ENCODE results near the gene GPR107. TPM values are rescaled to one million over a fixed set of nuclear protein-coding genes. Genes with fewer than 3 reads are reported as not detected.

The GPR107 gene
- total and polyA plus RNA-seq, 2 experiments from 2014 or later = 8.0 to 18.9 TPM

GRCh38 chr9:130107234-130107861, 53.6 kb downstream of the GPR107 start:
- peaks cover 15% of the 10 kb centered on the region; the same call in 1 of the 2 replicates for H3K36me3 ChIP-seq (ENCODE audit: low read depth)
- in situ Hi-C loops (cut with MboI) = loop anchor here (25.0 kb wide), 1 partner anchor 580 kb away; the partner anchor contains the start of gene EXOSC2
- peak; percentile 89 for DNase-seq

DNA sequence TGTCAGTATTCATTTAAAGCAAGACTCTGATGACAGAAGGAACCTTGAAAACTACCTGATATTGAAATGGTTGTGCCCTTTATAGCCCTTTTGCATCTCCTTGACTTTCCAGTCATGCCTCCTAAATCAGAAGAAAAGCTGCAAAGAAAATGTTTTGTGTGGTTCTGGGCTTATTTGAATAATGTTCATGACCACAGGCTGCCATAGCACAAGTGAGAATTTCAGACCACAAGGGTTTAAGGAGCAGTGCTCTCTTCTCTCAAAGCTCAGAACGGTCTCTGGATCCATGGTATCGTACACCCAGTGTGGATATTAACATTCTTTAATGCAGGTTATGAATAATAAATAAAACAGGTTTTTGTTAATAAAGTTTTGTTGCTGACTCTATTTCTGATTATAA, 54.2 kb downstream of the GPR107 start:
- Histone ChIP-seq H3K4me1 (ENCODE audit: insufficient read depth) (peaks cover 17% of the 10 kb centered on the region), H3K9ac (peak overlapping the region; percentile 54; the same call in 1 of the 2 replicates), H4K20me1 (ENCODE audit: insufficient read depth) (no peaks in the 10 kb centered on the region), H3K4me3 (no peak overlapping the region), H3K27ac (peak overlapping the region; percentile 76), H3K9me2 (ENCODE audit: insufficient read depth) (no peaks in the 10 kb centered on the region), H3K27me3 (replicated peaks; ENCODE audit: insufficient read depth) (no peaks in the 10 kb centered on the region), H3K4me2 (ENCODE audit: unreplicated experiment) (no peak overlapping the region), H2AFZ (no peak overlapping the region), H3K79me2 (ENCODE audit: insufficient read depth) (no peaks in the 10 kb centered on the region), H3K9me3 (ENCODE audit: low read depth) (no peaks in the 10 kb centered on the region), H3F3A (ENCODE audit: insufficient read depth) (peaks cover 31% of the 10 kb centered on the region), H3K36me3 (ENCODE audit: low read depth) (peaks cover 9% of the 10 kb centered on the region; the same call in 1 of the 2 replicates)
- 95 to 98% methylated on average over 2 of the region's 2 CpGs for WGBS, 2 experiments (ENCODE audit: low coverage in 1 of 2, low lambda C conversion rate in 2 of 2, missing lambda C conversion rate in 2 of 2)
- no peak for DNase-seq
- in situ Hi-C loops (cut with MboI) = loop anchor here (25.0 kb wide), 1 partner anchor 579 kb away; the partner anchor contains the start of gene EXOSC2
- TF ChIP-seq EZH2 (IDR thresholded peaks at IDR 0.05; ENCODE audit: insufficient read depth, poor library complexity, severe bottlenecking) (no peak), EZH2phosphoT487 (IDR thresholded peaks at IDR 0.05; ENCODE audit: insufficient read depth, low read depth) (no peak)

More at GRCh38 chr9:130107234-130107861, 53.6 kb downstream of the GPR107 start:
- peak overlapping the region; percentile 54 for H3K9ac ChIP-seq
- no peaks in the 10 kb centered on the region for H4K20me1 ChIP-seq (ENCODE audit: insufficient read depth)
- H3K4me2 ChIP-seq (ENCODE audit: unreplicated experiment) = no peak overlapping the region
- H3K27ac ChIP-seq = peak overlapping the region; percentile 76
- TF ChIP-seq EZH2 (IDR thresholded peaks at IDR 0.05; ENCODE audit: insufficient read depth, poor library complexity, severe bottlenecking) = no peak
- H3K27me3 ChIP-seq (replicated peaks; ENCODE audit: insufficient read depth) = no peaks in the 10 kb centered on the region
- H3K4me3 ChIP-seq = no peak overlapping the region
- no peaks in the 10 kb centered on the region for H3K79me2 ChIP-seq (ENCODE audit: insufficient read depth)
- 4 to 5% methylated on average over 10 of the region's 10 CpGs for WGBS, 2 experiments (ENCODE audit: low coverage in 1 of 2, low lambda C conversion rate in 2 of 2, missing lambda C conversion rate in 2 of 2)
- peaks cover 31% of the 10 kb centered on the region for H3F3A ChIP-seq (ENCODE audit: insufficient read depth)
- H3K9me3 ChIP-seq (ENCODE audit: low read depth) = no peaks in the 10 kb centered on the region
- no peak overlapping the region for H2AFZ ChIP-seq
- peaks cover 17% of the 10 kb centered on the region for H3K4me1 ChIP-seq (ENCODE audit: insufficient read depth)
- no peaks in the 10 kb centered on the region for H3K9me2 ChIP-seq (ENCODE audit: insufficient read depth)

DNA sequence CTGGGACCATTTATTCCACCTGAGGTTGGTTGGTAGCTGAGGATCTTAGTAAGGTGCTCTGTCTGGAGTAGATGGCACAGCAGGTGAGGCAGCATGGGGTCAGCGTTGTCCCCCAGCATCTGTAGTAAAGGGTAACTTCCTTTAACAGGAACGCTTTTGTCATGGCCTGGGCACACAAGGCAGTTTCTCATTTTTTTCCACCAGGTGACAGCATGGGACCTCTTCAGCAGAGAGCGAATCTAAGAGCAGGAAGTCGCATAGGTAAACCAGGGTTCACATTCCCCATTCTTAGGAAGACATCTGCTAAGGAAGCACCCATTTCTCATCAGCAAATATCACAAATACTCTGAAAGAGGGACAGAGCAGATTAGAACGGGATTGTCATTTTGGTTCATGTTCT, 56.5 kb downstream of the GPR107 start:
- Histone ChIP-seq H4K20me1 (ENCODE audit: insufficient read depth) (no peaks in the 10 kb centered on the region), H2AFZ (no peak overlapping the region), H3K27ac (no peak overlapping the region), H3K36me3 (ENCODE audit: low read depth) (peaks cover 3% of the 10 kb centered on the region; the same call in 1 of the 2 replicates), H3K4me1 (ENCODE audit: insufficient read depth) (peaks cover 17% of the 10 kb centered on the region), H3K9me2 (ENCODE audit: insufficient read depth) (no peaks in the 10 kb centered on the region), H3F3A (ENCODE audit: insufficient read depth) (peaks cover 23% of the 10 kb centered on the region), H3K27me3 (replicated peaks; ENCODE audit: insufficient read depth) (no peaks in the 10 kb centered on the region), H3K4me2 (ENCODE audit: unreplicated experiment) (no peak overlapping the region), H3K4me3 (no peak overlapping the region), H3K79me2 (ENCODE audit: insufficient read depth) (no peaks in the 10 kb centered on the region), H3K9ac (no peak overlapping the region), H3K9me3 (ENCODE audit: low read depth) (no peaks in the 10 kb centered on the region)
- 76 to 79% methylated on average over 5 of the region's 5 CpGs for WGBS, 2 experiments (ENCODE audit: low coverage in 1 of 2, low lambda C conversion rate in 2 of 2, missing lambda C conversion rate in 2 of 2)
- DNase-seq = no peak
- in situ Hi-C loops (cut with MboI) = loop anchor here (5.0 to 25.0 kb wide), 3 partner anchors 137 to 577 kb away; partner anchors contain the start of gene EXOSC2
- no peak for TF ChIP-seq EZH2 (IDR thresholded peaks at IDR 0.05; ENCODE audit: insufficient read depth, poor library complexity, severe bottlenecking)

- Histone ChIP-seq H3K4me2 (ENCODE audit: unreplicated experiment) (no peak overlapping the region), H3K9ac (no peak overlapping the region), H3K9me3 (ENCODE audit: low read depth) (no peaks in the 10 kb centered on the region), H3F3A (ENCODE audit: insufficient read depth) (peaks cover 21% of the 10 kb centered on the region), H3K4me1 (ENCODE audit: insufficient read depth) (peaks cover 17% of the 10 kb centered on the region), H3K9me2 (ENCODE audit: insufficient read depth) (no peaks in the 10 kb centered on the region), H3K27me3 (replicated peaks; ENCODE audit: insufficient read depth) (no peaks in the 10 kb centered on the region), H4K20me1 (ENCODE audit: insufficient read depth) (no peaks in the 10 kb centered on the region), H2AFZ (no peak overlapping the region), H3K79me2 (ENCODE audit: insufficient read depth) (no peaks in the 10 kb centered on the region), H3K27ac (no peak overlapping the region), H3K4me3 (no peak overlapping the region), H3K36me3 (ENCODE audit: low read depth) (peaks cover 3% of the 10 kb centered on the region; the same call in 1 of the 2 replicates)
- TF ChIP-seq EZH2 (IDR thresholded peaks at IDR 0.05; ENCODE audit: insufficient read depth, poor library complexity, severe bottlenecking) (no peak), EZH2phosphoT487 (IDR thresholded peaks at IDR 0.05; ENCODE audit: insufficient read depth, low read depth) (no peak)
- WGBS, 2 experiments (ENCODE audit: low coverage in 1 of 2, low lambda C conversion rate in 2 of 2, missing lambda C conversion rate in 2 of 2) = 70 to 71% methylated on average over 7 of the region's 7 CpGs
- peak; percentile 61 for DNase-seq
- in situ Hi-C loops (cut with MboI) = loop anchor here (5.0 to 25.0 kb wide), 3 partner anchors 137 to 577 kb away; partner anchors contain the start of gene EXOSC2
These were observed 56.9 kb downstream of the GPR107 start for GRCh38 chr9:130110596-130111021.

Measured in GM23248 (cell line).